ENCODE data around the gene SAP30L.

GRCh38 chr5:154478752-154479159, 33.0 kb downstream of the SAP30L start:
- TF ChIP-seq CTCF (IDR thresholded peaks at IDR 0.05), result no peak
- no peak for TF ChIP-seq POLR2A (IDR thresholded peaks at IDR 0.05)
